Naive thymus-derived CD4-positive, alpha-beta T cell (primary cell): ENCODE measurements around the gene CEP85L. TPM values are rescaled to one million over a fixed set of nuclear protein-coding genes. Genes with fewer than 3 reads are reported as not detected.

Experiments
- ATAC-seq: fragments of 150-1000 bp; cut with Tn5 transposase; 2 replicates; pipeline ENCODE4 v1.10.0; 2021; ENCODE audit warnings: mild to moderate bottlenecking, moderate library complexity
- CTCF ChIA-PET: fragments of 350-600 bp; sonication (Branson Sonifier 250); formaldehyde crosslinking; loops from one replicate; lab custom pipeline; 2021; ENCODE audit warnings: antibody characterized with exemption; lab: Charles Lee
- POLR2A ChIA-PET: fragments of 350-600 bp; sonication (Branson Sonifier 250); formaldehyde crosslinking; loops from one replicate; lab custom pipeline; 2021; ENCODE audit warnings: antibody characterized with exemption, inconsistent platforms; lab: Charles Lee
- DNase-seq, 9 donors: peaks; one replicate each; pipeline versions ENCODE4 v3.0.0 to v3.0.0-alpha.2; 2020 to 2022; ENCODE audit warnings: mixed read lengths in 1 of 9
- H3K27ac ChIP-seq: one replicate; pipeline ENCODE4 v1.7.0; 2013; ENCODE audit warnings: mild to moderate bottlenecking, low read depth, low read length, moderate library complexity
- H3K27me3 ChIP-seq, 2 donors: one replicate each; pipeline ENCODE4 v1.7.0; 2013; ENCODE audit warnings: low read length in 2 of 2, mild to moderate bottlenecking in 2 of 2, moderate library complexity in 2 of 2; ENCODE audit not compliant: control insufficient read depth in 2 of 2, insufficient read depth in 2 of 2
- H3K36me3 ChIP-seq, 3 experiments: 1 replicate in 2 of 3; 2 replicates in 1 of 3; pipeline ENCODE4 v1.7.0; 2013; ENCODE audit warnings: low read length in 3 of 3, mild to moderate bottlenecking in 3 of 3, moderate library complexity in 1 of 3; ENCODE audit not compliant: insufficient read depth in 3 of 3, control insufficient read depth in 2 of 3
- H3K4me1 ChIP-seq, 2 donors: one replicate each; pipeline ENCODE4 v1.7.0; 2013; ENCODE audit warnings: low read length in 2 of 2, mild to moderate bottlenecking in 2 of 2, moderate library complexity in 1 of 2; ENCODE audit not compliant: control insufficient read depth in 2 of 2, insufficient read depth in 2 of 2
- H3K4me3 ChIP-seq: 2 replicates; pipeline ENCODE4 v1.7.0; 2013; ENCODE audit warnings: mild to moderate bottlenecking, low read length
- H3K9me3 ChIP-seq, 3 experiments: 1 replicate in 2 of 3; 2 replicates in 1 of 3; pipeline ENCODE4 v1.7.0; 2013; ENCODE audit warnings: low read length in 3 of 3; ENCODE audit not compliant: control insufficient read depth in 2 of 3
- H3K27ac Mint-ChIP-seq, 9 donors: one replicate each; pipeline ENCODE4 v1.8.0; 2020 to 2022; ENCODE audit warnings: mixed read lengths in 9 of 9, mild to moderate bottlenecking in 8 of 9, moderate library complexity in 5 of 9, inconsistent platforms in 2 of 9
- H3K27me3 Mint-ChIP-seq, 5 donors: one replicate each; pipeline ENCODE4 v1.8.0; 2021 to 2022; ENCODE audit warnings: mixed read lengths in 5 of 5, mild to moderate bottlenecking in 1 of 5
- H3K36me3 Mint-ChIP-seq, 5 donors: one replicate each; pipeline ENCODE4 v1.8.0; 2020 to 2022; ENCODE audit warnings: mixed read lengths in 5 of 5, mild to moderate bottlenecking in 3 of 5, inconsistent platforms in 1 of 5
- H3K4me1 Mint-ChIP-seq, 7 donors: one replicate each; pipeline ENCODE4 v1.8.0; 2020 to 2022; ENCODE audit warnings: mixed read lengths in 7 of 7, mild to moderate bottlenecking in 3 of 7, inconsistent platforms in 1 of 7
- H3K4me3 Mint-ChIP-seq, 10 donors: one replicate each; pipeline ENCODE4 v1.8.0; 2020 to 2022; ENCODE audit warnings: mild to moderate bottlenecking in 10 of 10, mixed read lengths in 10 of 10, moderate library complexity in 6 of 10, inconsistent platforms in 2 of 10
- H3K9me3 Mint-ChIP-seq, 11 donors: one replicate each; pipeline ENCODE4 v1.8.0; 2020 to 2022; ENCODE audit warnings: mixed read lengths in 11 of 11, mild to moderate bottlenecking in 4 of 11, inconsistent platforms in 1 of 11, moderate library complexity in 1 of 11
- intact Hi-C, 2 donors: fragments of 100-400 bp; cut with micrococcal nuclease; formaldehyde crosslinking; loops; one replicate each; pipeline ENCODE4 v1.15.1; 2023
- polyA plus RNA-seq, 2 donors: library from polyadenylated mRNA; unstranded; fragments of 300-500 nt; fragmentation: Illumina TruSeq; gene quantifications; one replicate each; pipeline ENCODE4 v1.2.3, GENCODE V29; 2021
- total RNA-seq, 6 experiments: library from RNA in 5 of 6; stranded (reverse) in 5 of 6; gene quantifications; 1 replicate in 5 of 6; 2 replicates in 1 of 6; pipeline ENCODE4 v1.2.3 and lab custom pipeline; 2021 to 2026

Gene CEP85L
- total and polyA plus RNA-seq, 7 experiments from 2014 or later: 47.3 to 89.1 (median 76.2) TPM

- ChIA-PET CTCF (interaction anchor here (1.0 to 1.5 kb wide), 6 partner anchors 16 to 333 kb away, joined by 3 to 11 read pairs (median 4); no protein-coding TSS in a partner anchor), POLR2A (interaction anchor here (1.0 kb wide), 1 partner anchor 34 kb away, joined by 3 read pairs; the partner anchor contains the start of gene CEP85L)
- DNase-seq: no peak
- Mint-ChIP-seq H3K9me3 (peaks cover 0 to 13% (median 0%) of the 10 kb centered on the region in 11 donors), H3K4me1 (peaks cover 23 to 80% (median 73%) of the 10 kb centered on the region in 7 donors), H3K27me3 (no peaks in the 10 kb centered on the region), H3K4me3 (no peak overlapping the region), H3K27ac (peak overlapping the region in 5 of 9 donors; percentile 2 to 86 (median 59)), H3K36me3 (peaks cover 0 to 28% (median 15%) of the 10 kb centered on the region in 5 donors)
- ATAC-seq: no peak
- H3K27ac ChIP-seq: no peak overlapping the region
- H3K36me3 ChIP-seq: peaks cover 0 to 3% (median 0%) of the 10 kb centered on the region in 3 experiments
- intact Hi-C loops: loop anchor here (5.0 to 10.0 kb wide), 2 partner anchors 495 to 643 kb away; no protein-coding TSS in a partner anchor
- H3K27me3 ChIP-seq: no peaks in the 10 kb centered on the region
- no peak overlapping the region for H3K4me3 ChIP-seq
- no peaks in the 10 kb centered on the region for H3K9me3 ChIP-seq
- H3K4me1 ChIP-seq: peaks cover 0 to 8% of the 10 kb centered on the region in 2 donors
Observed at GRCh38 chr6:118617417-118617816, 34.0 kb downstream of the CEP85L start.

DNA sequence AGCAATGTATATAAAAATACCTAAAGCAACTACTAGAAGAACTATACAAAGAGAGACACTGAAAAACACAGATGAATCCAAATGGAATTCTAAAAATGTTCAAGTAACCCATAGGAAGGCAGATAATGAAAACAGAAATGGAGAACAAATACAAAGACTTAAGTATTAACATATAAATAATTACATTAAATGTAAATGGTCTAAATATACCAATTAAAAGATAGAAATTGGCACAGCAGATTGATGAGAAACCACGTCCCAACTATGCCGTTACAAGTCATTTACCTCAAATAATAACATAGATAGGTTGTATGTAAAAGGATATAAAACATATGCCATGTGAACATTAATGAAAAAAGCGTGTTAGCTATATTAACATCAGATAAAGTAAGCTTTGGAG, 40.1 kb downstream of the CEP85L start:
- ChIA-PET POLR2A (no interaction called here), CTCF (no interaction called here)
- H3K4me3 ChIP-seq: no peak overlapping the region
- DNase-seq: no peak
- H3K4me1 ChIP-seq: peaks cover 0 to 3% of the 10 kb centered on the region in 2 donors
- Mint-ChIP-seq H3K27me3 (no peaks in the 10 kb centered on the region), H3K36me3 (peaks cover 3 to 60% (median 49%) of the 10 kb centered on the region in 5 donors), H3K4me1 (peaks cover 34 to 91% (median 79%) of the 10 kb centered on the region in 7 donors), H3K4me3 (peak overlapping the region in 1 of 10 donors; percentile 41), H3K27ac (peak overlapping the region in 2 of 9 donors; percentile 3 to 41), H3K9me3 (peaks cover 0 to 30% (median 8%) of the 10 kb centered on the region in 11 donors)
- H3K27ac ChIP-seq: no peak overlapping the region
- intact Hi-C loops: loop anchor here (2.0 to 10.0 kb wide), 2 partner anchors 15 to 637 kb away; no protein-coding TSS in a partner anchor
- H3K36me3 ChIP-seq: no peaks in the 10 kb centered on the region
- no peaks in the 10 kb centered on the region for H3K27me3 ChIP-seq
- H3K9me3 ChIP-seq: no peaks in the 10 kb centered on the region
- ATAC-seq: no peak

DNA sequence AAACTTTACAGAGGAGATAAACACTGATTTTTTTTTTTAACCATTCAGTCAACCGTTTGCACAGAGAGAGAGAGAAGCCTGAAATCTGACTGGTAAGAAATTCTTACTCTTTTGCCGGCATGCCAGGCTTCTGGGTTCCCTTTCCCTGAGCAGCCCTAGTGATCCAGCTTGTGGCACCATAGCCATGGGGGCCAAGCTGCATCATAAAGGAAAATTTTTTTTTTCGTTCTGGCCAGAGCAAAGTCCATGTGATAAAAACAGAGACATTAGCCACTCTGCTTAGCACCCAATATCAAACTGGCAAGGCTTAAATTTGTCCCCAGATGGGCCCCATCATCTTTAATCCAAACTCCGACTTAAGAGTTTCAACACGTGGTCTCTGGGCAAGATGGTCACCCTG, 44.5 kb downstream of the CEP85L start:
- Mint-ChIP-seq H3K4me1 (peaks cover 27 to 72% (median 67%) of the 10 kb centered on the region in 7 donors), H3K27ac (peak overlapping the region in 3 of 9 donors; percentile 25 to 72 (median 25)), H3K27me3 (no peaks in the 10 kb centered on the region), H3K4me3 (peak overlapping the region in 6 of 10 donors; percentile 1 to 51 (median 28)), H3K36me3 (peaks cover 2 to 70% (median 68%) of the 10 kb centered on the region in 5 donors), H3K9me3 (peaks cover 0 to 32% (median 8%) of the 10 kb centered on the region in 11 donors)
- DNase-seq (no peak), ATAC-seq (no peak)
- POLR2A ChIA-PET: interaction anchor here (0.6 to 0.8 kb wide), 2 partner anchors 13 to 32 kb away, joined by 3 to 4 read pairs; no protein-coding TSS in a partner anchor
- no peak overlapping the region for H3K27ac ChIP-seq
- CTCF ChIA-PET: interaction anchor here (0.7 to 1.4 kb wide), 2 partner anchors 19 to 41 kb away, joined by 3 read pairs; no protein-coding TSS in a partner anchor
- no peak overlapping the region for H3K4me3 ChIP-seq
- peaks cover 0 to 4% (median 0%) of the 10 kb centered on the region in 3 experiments for H3K36me3 ChIP-seq
- intact Hi-C loops: no loop called here
- H3K9me3 ChIP-seq: no peaks in the 10 kb centered on the region
- no peaks in the 10 kb centered on the region for H3K27me3 ChIP-seq
- H3K4me1 ChIP-seq: peaks cover 0 to 3% of the 10 kb centered on the region in 2 donors

DNA sequence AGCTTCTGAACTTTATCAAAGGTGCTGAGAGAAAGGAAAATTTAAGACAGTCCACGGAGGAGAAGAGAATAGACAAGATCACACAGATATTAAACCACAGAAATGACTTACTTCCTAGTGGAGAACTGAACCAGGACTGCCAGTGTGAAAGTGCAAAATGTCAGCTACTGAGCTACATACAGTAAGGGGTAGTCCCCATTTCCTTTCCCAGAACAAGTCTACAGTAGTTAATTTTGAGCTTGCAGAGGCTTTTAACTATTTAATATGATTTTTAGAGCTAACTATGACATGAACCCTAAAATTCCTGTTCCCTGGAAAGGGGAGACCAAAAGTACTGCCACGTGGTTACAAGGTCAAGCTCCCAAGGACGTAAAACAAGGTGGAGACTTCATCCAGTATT, 45.1 kb downstream of the CEP85L start:
- Histone ChIP-seq H3K9me3 (no peaks in the 10 kb centered on the region), H3K4me3 (no peak overlapping the region), H3K27ac (no peak overlapping the region), H3K27me3 (no peaks in the 10 kb centered on the region), H3K4me1 (peaks cover 0 to 3% of the 10 kb centered on the region in 2 donors), H3K36me3 (peaks cover 0 to 4% (median 0%) of the 10 kb centered on the region in 3 experiments)
- DNase-seq (no peak), ATAC-seq (no peak)
- peaks cover 0 to 67% (median 65%) of the 10 kb centered on the region in 5 donors for H3K36me3 Mint-ChIP-seq
- H3K27me3 Mint-ChIP-seq: no peaks in the 10 kb centered on the region
- ChIA-PET POLR2A (interaction anchor here (0.6 to 1.1 kb wide), 4 partner anchors 10 to 38 kb away, joined by 3 to 4 read pairs (median 3); no protein-coding TSS in a partner anchor), CTCF (interaction anchor here (0.7 to 1.4 kb wide), 2 partner anchors 20 to 40 kb away, joined by 3 read pairs; no protein-coding TSS in a partner anchor)
- H3K4me3 Mint-ChIP-seq: peak overlapping the region in 6 of 10 donors; percentile 8 to 51 (median 23)
- H3K27ac Mint-ChIP-seq: peak overlapping the region in 6 of 9 donors; percentile 25 to 83 (median 41)
- intact Hi-C loops: no loop called here
- H3K9me3 Mint-ChIP-seq: peaks cover 0 to 27% (median 6%) of the 10 kb centered on the region in 11 donors
- peaks cover 24 to 70% (median 65%) of the 10 kb centered on the region in 7 donors for H3K4me1 Mint-ChIP-seq

GRCh38 chr6:118603372-118603771, 48.0 kb downstream of the CEP85L start:
- H3K9me3 Mint-ChIP-seq: peaks cover 0 to 19% (median 3%) of the 10 kb centered on the region in 11 donors
- no peak overlapping the region for H3K4me3 Mint-ChIP-seq
- Histone ChIP-seq H3K36me3 (peaks cover 0 to 4% (median 0%) of the 10 kb centered on the region in 3 experiments), H3K4me3 (no peak overlapping the region), H3K9me3 (no peaks in the 10 kb centered on the region), H3K27me3 (no peaks in the 10 kb centered on the region), H3K4me1 (no peaks in the 10 kb centered on the region), H3K27ac (no peak overlapping the region)
- ChIA-PET CTCF (interaction anchor here (0.6 kb wide), 2 partner anchors 90 to 301 kb away, joined by 3 read pairs; no protein-coding TSS in a partner anchor), POLR2A (no interaction called here)
- H3K27me3 Mint-ChIP-seq: no peaks in the 10 kb centered on the region
- no peak overlapping the region for H3K27ac Mint-ChIP-seq
- peaks cover 18 to 65% (median 51%) of the 10 kb centered on the region in 7 donors for H3K4me1 Mint-ChIP-seq
- intact Hi-C loops: no loop called here
- DNase-seq (no peak), ATAC-seq (no peak)
- peaks cover 0 to 58% (median 55%) of the 10 kb centered on the region in 5 donors for H3K36me3 Mint-ChIP-seq

GRCh38 chr6:118602300-118602699, 49.1 kb downstream of the CEP85L start:
- CTCF ChIA-PET: no interaction called here
- POLR2A ChIA-PET: interaction anchor here (0.6 kb wide), 1 partner anchor 107 kb away, joined by 5 read pairs; no protein-coding TSS in a partner anchor
- Histone ChIP-seq H3K27ac (no peak overlapping the region), H3K4me1 (no peaks in the 10 kb centered on the region), H3K9me3 (no peaks in the 10 kb centered on the region), H3K36me3 (peaks cover 0 to 4% (median 0%) of the 10 kb centered on the region in 3 experiments), H3K27me3 (no peaks in the 10 kb centered on the region), H3K4me3 (no peak overlapping the region)
- Mint-ChIP-seq H3K27me3 (no peaks in the 10 kb centered on the region), H3K4me1 (peaks cover 17 to 67% (median 53%) of the 10 kb centered on the region in 7 donors), H3K4me3 (no peak overlapping the region), H3K36me3 (peaks cover 0 to 68% (median 60%) of the 10 kb centered on the region in 5 donors), H3K9me3 (peaks cover 0 to 19% (median 3%) of the 10 kb centered on the region in 11 donors), H3K27ac (peak overlapping the region in 1 of 9 donors; percentile 14)
- ATAC-seq (no peak), DNase-seq (no peak)
- intact Hi-C loops: no loop called here
